GM23338 (cell line): ENCODE measurements around the gene HSPA9. TPM values are rescaled to one million over a fixed set of nuclear protein-coding genes. Genes with fewer than 3 reads are reported as not detected.

Source experiments
- ATAC-seq: fragments of 200-7000 bp; cut with Tn5 transposase; 3 replicates; pipeline ENCODE4 v1.9.1; 2020
- DNase-seq: peaks from one replicate; pipeline ENCODE4 v3.0.0-alpha.2; 2015; ENCODE audit warnings: low spot score
- H2AFZ ChIP-seq: fragments of 200-600 bp; sonication (generic); 2 replicates; pipeline ENCODE4 v1.8.0; 2016; ENCODE audit warnings: antibody characterized with exemption, mild to moderate bottlenecking, moderate library complexity
- H3F3A ChIP-seq: fragments of 200-600 bp; sonication (generic); replicated peaks from 2 replicates; pipeline ENCODE4 v1.8.0; 2017; ENCODE audit warnings: antibody characterized with exemption, mixed run types, low read depth
- H3K27ac ChIP-seq: fragments of 200-600 bp; sonication (generic); 2 replicates; pipeline ENCODE4 v1.6.1; 2016; ENCODE audit warnings: low read depth
- H3K27me3 ChIP-seq: fragments of 200-600 bp; sonication (generic); 2 replicates; pipeline ENCODE4 v1.8.0; 2016; ENCODE audit warnings: mild to moderate bottlenecking, mixed run types, moderate library complexity; ENCODE audit not compliant: insufficient read depth
- H3K36me3 ChIP-seq: fragments of 200-600 bp; sonication (generic); 2 replicates; pipeline ENCODE4 v1.8.0; 2016; ENCODE audit warnings: mild to moderate bottlenecking; ENCODE audit not compliant: insufficient read depth
- H3K4me1 ChIP-seq: fragments of 200-600 bp; sonication (generic); 2 replicates; pipeline ENCODE4 v1.8.0; 2016; ENCODE audit warnings: mild to moderate bottlenecking, moderate library complexity; ENCODE audit not compliant: insufficient read depth
- H3K4me2 ChIP-seq: fragments of 200-600 bp; sonication (generic); 2 replicates; pipeline ENCODE4 v1.7.1; 2017; ENCODE audit warnings: mixed run types
- H3K4me3 ChIP-seq: fragments of 200-600 bp; sonication (generic); 2 replicates; pipeline ENCODE4 v1.6.1; 2016; ENCODE audit warnings: mixed run types
- H3K79me2 ChIP-seq: fragments of 200-600 bp; sonication (generic); replicated peaks from 2 replicates; pipeline ENCODE4 v1.8.0; 2017; ENCODE audit warnings: mild to moderate bottlenecking; ENCODE audit not compliant: insufficient read depth
- H3K9me2 ChIP-seq: fragments of 200-600 bp; sonication (generic); 2 replicates; pipeline ENCODE4 v1.8.0; 2017; ENCODE audit not compliant: insufficient read depth
- H4K20me1 ChIP-seq: fragments of 200-600 bp; sonication (generic); replicated peaks from 2 replicates; pipeline ENCODE4 v1.8.0; 2017; ENCODE audit warnings: mild to moderate bottlenecking; ENCODE audit not compliant: insufficient read depth
- H3K27ac Mint-ChIP-seq: 2 replicates; pipeline ENCODE4 v1.8.0; 2020; ENCODE audit warnings: inconsistent platforms, mild to moderate bottlenecking, moderate library complexity, mixed read lengths
- H3K27me3 Mint-ChIP-seq: 3 replicates; pipeline ENCODE4 v1.8.0; 2022; ENCODE audit warnings: low read depth, mild to moderate bottlenecking, moderate library complexity, mixed read lengths, inconsistent platforms; ENCODE audit not compliant: insufficient read depth, poor library complexity
- H3K36me3 Mint-ChIP-seq: 3 replicates; pipeline ENCODE4 v1.8.0; 2021; ENCODE audit warnings: low read depth, mild to moderate bottlenecking, inconsistent platforms, moderate library complexity, mixed read lengths
- H3K4me1 Mint-ChIP-seq: 3 replicates; pipeline ENCODE4 v1.8.0; 2020; ENCODE audit warnings: mild to moderate bottlenecking, inconsistent platforms, mixed read lengths
- H3K4me3 Mint-ChIP-seq: 3 replicates; pipeline ENCODE4 v1.8.0; 2021; ENCODE audit warnings: moderate library complexity, mild to moderate bottlenecking, inconsistent platforms, mixed read lengths
- H3K9me3 Mint-ChIP-seq: 3 replicates; pipeline ENCODE4 v1.8.0; 2020; ENCODE audit warnings: moderate library complexity, mild to moderate bottlenecking, inconsistent platforms, mixed read lengths
- CREB1 ChIP-seq: fragments of 250-450 bp; sonication (Bioruptor Pico); IDR thresholded peaks from 2 replicates; pipeline ENCODE4 v1.5.0; 2020; ENCODE audit warnings: low read depth, mild to moderate bottlenecking, moderate library complexity
- EZH2 ChIP-seq: fragments of 200-600 bp; sonication (generic); IDR thresholded peaks from one replicate; pipeline ENCODE4 v1.8.0; 2017; ENCODE audit warnings: antibody characterized with exemption, mild to moderate bottlenecking, low read depth; ENCODE audit not compliant: unreplicated experiment
- EZH2phosphoT487 ChIP-seq: fragments of 200-600 bp; sonication (generic); IDR thresholded peaks from one replicate; pipeline ENCODE4 v1.8.1; 2018; ENCODE audit warnings: antibody characterized with exemption; ENCODE audit not compliant: unreplicated experiment
- JUNB ChIP-seq: IDR thresholded peaks from one replicate; pipeline ENCODE4 v1.6.1; 2016; ENCODE audit warnings: antibody characterized with exemption; ENCODE audit not compliant: unreplicated experiment
- NANOG ChIP-seq: IDR thresholded peaks from 2 replicates; pipeline ENCODE4 v1.6.1; 2016; ENCODE audit warnings: antibody characterized with exemption, borderline replicate concordance
- POLR2AphosphoS5 ChIP-seq: IDR thresholded peaks from 2 replicates; pipeline ENCODE4 v1.6.1; 2016; ENCODE audit warnings: antibody characterized with exemption, low read depth
- STAT1 ChIP-seq: IDR thresholded peaks from one replicate; pipeline ENCODE4 v1.6.1; 2016; ENCODE audit warnings: antibody characterized with exemption; ENCODE audit not compliant: unreplicated experiment
- ZNF114 ChIP-seq: fragments of 250-450 bp; sonication (Bioruptor Pico); IDR thresholded peaks from 2 replicates; pipeline ENCODE4 v1.5.0; 2020; ENCODE audit warnings: mild to moderate bottlenecking, moderate library complexity
- ZNF331 ChIP-seq: fragments of 250-450 bp; sonication (Bioruptor Pico); IDR thresholded peaks from 2 replicates; pipeline ENCODE4 v1.5.0; 2020; ENCODE audit warnings: low read depth, mild to moderate bottlenecking, moderate library complexity
- polyA plus RNA-seq: library from polyadenylated mRNA; unstranded; fragments of >200 nt; fragmentation: Nextera tagmentation; extraction: Ambion mirVana; gene quantifications from 2 replicates; pipeline ENCODE4 v1.2.1, GENCODE V29; 2016
- total RNA-seq: library from RNA; depleted of rRNA; stranded (reverse); fragments of >200 nt; shearing (Covaris generic); gene quantifications from 2 replicates; pipeline ENCODE4 v1.2.3, GENCODE V29; 2014
- TF ChIP-seq, protein P1 (sequence below): fragments of 250-450 bp; sonication (Bioruptor Pico); IDR thresholded peaks from 2 replicates; pipeline ENCODE4 v1.5.0; 2020; ENCODE audit warnings: mild to moderate bottlenecking, moderate library complexity
- TF ChIP-seq, protein P2 (sequence below), 2 experiments: fragments of 200-600 bp in 1 of 2; sonication (generic) in 1 of 2; conservative IDR thresholded peaks; 2 replicates each; pipeline versions ENCODE4 v1.5.1 to v1.6.1; 2016 to 2017; ENCODE audit warnings: antibody characterized with exemption in 2 of 2, low read depth in 2 of 2, mild to moderate bottlenecking in 2 of 2, moderate library complexity in 1 of 2
- TF ChIP-seq, protein P3 (sequence below): IDR thresholded peaks from one replicate; pipeline ENCODE4 v1.6.1; 2018; ENCODE audit warnings: antibody characterized with exemption; ENCODE audit not compliant: unreplicated experiment
- TF ChIP-seq, protein P4 (sequence below): IDR thresholded peaks from 2 replicates; pipeline ENCODE4 v1.6.1; 2016; ENCODE audit warnings: antibody characterized with exemption

Gene HSPA9
- total and polyA plus RNA-seq, 2 experiments from 2014 or later = 302 to 751 TPM

DNA sequence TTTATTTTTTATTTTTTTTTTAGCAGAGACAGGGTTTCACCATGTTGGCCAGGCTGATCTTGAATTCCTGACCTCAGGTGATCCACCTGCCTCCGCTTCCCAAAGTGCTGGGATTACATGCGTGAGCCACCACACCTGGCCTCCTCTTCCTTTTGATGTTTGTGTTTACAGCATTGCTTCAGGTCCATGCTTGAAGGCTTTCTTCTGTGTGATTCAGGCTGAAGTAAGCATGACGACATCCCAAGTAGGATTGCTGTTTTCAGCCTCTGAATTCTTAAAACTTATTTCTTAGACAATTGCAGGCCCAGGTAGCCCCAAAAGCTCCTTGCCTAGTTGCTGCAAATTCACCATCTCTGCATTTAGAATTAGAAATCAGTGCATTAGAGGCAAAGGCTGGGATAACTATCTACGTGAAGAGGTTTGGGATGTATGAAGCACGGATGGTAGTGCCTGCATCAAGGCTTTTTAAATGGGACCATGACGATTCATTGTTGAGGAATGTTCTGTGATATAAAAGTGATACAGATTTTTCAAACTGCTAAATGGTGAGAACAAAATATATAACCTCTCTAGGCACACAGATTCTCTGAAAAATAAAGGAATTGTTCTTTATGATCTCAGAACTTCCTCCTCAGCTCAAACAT, 29.2 kb downstream of the HSPA9 start:
- peaks cover 17% of the 10 kb centered on the region for H3K36me3 Mint-ChIP-seq
- H3K9me3 Mint-ChIP-seq = no peaks in the 10 kb centered on the region
- Histone ChIP-seq H4K20me1 (peaks cover 44% of the 10 kb centered on the region), H3K9me2 (no peaks in the 10 kb centered on the region), H3K27me3 (no peaks in the 10 kb centered on the region), H2AFZ (no peak overlapping the region), H3K27ac (peak overlapping the region; percentile 14), H3K4me1 (peaks cover 24% of the 10 kb centered on the region), H3K36me3 (peaks cover 4% of the 10 kb centered on the region; the same call in 1 of the 2 replicates), H3K79me2 (peaks cover 91% of the 10 kb centered on the region), H3K4me2 (no peak overlapping the region), H3K4me3 (no peak overlapping the region), H3F3A (0 out of 2 replicates have a peak, but pooled peaks cover 3% of the 10 kb centered on the region)
- peaks cover 8% of the 10 kb centered on the region for H3K27me3 Mint-ChIP-seq
- peaks cover 19% of the 10 kb centered on the region for H3K4me1 Mint-ChIP-seq
- no peak overlapping the region; the same call in 1 of the 2 replicates for H3K27ac Mint-ChIP-seq
- ATAC-seq (no peak), DNase-seq (no peak)
- peak overlapping the region; percentile 40; the same call in 1 of the 3 replicates for H3K4me3 Mint-ChIP-seq
- TF ChIP-seq, protein P1, sequence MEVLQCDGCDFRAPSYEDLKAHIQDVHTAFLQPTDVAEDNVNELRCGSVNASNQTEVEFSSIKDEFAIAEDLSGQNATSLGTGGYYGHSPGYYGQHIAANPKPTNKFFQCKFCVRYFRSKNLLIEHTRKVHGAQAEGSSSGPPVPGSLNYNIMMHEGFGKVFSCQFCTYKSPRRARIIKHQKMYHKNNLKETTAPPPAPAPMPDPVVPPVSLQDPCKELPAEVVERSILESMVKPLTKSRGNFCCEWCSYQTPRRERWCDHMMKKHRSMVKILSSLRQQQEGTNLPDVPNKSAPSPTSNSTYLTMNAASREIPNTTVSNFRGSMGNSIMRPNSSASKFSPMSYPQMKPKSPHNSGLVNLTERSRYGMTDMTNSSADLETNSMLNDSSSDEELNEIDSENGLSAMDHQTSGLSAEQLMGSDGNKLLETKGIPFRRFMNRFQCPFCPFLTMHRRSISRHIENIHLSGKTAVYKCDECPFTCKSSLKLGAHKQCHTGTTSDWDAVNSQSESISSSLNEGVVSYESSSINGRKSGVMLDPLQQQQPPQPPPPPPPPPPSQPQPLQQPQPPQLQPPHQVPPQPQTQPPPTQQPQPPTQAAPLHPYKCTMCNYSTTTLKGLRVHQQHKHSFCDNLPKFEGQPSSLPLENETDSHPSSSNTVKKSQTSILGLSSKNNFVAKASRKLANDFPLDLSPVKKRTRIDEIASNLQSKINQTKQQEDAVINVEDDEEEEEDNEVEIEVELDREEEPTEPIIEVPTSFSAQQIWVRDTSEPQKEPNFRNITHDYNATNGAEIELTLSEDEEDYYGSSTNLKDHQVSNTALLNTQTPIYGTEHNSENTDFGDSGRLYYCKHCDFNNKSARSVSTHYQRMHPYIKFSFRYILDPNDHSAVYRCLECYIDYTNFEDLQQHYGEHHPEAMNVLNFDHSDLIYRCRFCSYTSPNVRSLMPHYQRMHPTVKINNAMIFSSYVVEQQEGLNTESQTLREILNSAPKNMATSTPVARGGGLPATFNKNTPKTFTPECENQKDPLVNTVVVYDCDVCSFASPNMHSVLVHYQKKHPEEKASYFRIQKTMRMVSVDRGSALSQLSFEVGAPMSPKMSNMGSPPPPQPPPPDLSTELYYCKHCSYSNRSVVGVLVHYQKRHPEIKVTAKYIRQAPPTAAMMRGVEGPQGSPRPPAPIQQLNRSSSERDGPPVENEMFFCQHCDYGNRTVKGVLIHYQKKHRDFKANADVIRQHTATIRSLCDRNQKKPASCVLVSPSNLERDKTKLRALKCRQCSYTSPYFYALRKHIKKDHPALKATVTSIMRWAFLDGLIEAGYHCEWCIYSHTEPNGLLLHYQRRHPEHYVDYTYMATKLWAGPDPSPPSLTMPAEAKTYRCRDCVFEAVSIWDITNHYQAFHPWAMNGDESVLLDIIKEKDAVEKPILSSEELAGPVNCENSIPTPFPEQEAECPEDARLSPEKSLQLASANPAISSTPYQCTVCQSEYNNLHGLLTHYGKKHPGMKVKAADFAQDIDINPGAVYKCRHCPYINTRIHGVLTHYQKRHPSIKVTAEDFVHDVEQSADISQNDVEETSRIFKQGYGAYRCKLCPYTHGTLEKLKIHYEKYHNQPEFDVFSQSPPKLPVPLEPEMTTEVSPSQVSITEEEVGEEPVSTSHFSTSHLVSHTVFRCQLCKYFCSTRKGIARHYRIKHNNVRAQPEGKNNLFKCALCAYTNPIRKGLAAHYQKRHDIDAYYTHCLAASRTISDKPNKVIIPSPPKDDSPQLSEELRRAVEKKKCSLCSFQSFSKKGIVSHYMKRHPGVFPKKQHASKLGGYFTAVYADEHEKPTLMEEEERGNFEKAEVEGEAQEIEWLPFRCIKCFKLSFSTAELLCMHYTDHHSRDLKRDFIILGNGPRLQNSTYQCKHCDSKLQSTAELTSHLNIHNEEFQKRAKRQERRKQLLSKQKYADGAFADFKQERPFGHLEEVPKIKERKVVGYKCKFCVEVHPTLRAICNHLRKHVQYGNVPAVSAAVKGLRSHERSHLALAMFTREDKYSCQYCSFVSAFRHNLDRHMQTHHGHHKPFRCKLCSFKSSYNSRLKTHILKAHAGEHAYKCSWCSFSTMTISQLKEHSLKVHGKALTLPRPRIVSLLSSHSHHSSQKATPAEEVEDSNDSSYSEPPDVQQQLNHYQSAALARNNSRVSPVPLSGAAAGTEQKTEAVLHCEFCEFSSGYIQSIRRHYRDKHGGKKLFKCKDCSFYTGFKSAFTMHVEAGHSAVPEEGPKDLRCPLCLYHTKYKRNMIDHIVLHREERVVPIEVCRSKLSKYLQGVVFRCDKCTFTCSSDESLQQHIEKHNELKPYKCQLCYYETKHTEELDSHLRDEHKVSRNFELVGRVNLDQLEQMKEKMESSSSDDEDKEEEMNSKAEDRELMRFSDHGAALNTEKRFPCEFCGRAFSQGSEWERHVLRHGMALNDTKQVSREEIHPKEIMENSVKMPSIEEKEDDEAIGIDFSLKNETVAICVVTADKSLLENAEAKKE (CRISPR knock-in tag) = no peak
- TF ChIP-seq POLR2AphosphoS5 (no peak), ZNF114 (no peak), JUNB (no peak), NANOG (no peak), EZH2 (no peak), ZNF331 (no peak), EZH2phosphoT487 (no peak), CREB1 (no peak), STAT1 (no peak)
- TF ChIP-seq, protein P2, sequence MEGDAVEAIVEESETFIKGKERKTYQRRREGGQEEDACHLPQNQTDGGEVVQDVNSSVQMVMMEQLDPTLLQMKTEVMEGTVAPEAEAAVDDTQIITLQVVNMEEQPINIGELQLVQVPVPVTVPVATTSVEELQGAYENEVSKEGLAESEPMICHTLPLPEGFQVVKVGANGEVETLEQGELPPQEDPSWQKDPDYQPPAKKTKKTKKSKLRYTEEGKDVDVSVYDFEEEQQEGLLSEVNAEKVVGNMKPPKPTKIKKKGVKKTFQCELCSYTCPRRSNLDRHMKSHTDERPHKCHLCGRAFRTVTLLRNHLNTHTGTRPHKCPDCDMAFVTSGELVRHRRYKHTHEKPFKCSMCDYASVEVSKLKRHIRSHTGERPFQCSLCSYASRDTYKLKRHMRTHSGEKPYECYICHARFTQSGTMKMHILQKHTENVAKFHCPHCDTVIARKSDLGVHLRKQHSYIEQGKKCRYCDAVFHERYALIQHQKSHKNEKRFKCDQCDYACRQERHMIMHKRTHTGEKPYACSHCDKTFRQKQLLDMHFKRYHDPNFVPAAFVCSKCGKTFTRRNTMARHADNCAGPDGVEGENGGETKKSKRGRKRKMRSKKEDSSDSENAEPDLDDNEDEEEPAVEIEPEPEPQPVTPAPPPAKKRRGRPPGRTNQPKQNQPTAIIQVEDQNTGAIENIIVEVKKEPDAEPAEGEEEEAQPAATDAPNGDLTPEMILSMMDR (conservative IDR thresholded peaks at IDR 0.05; ENCODE audit: low read depth in 2 of 2) = no peak
- TF ChIP-seq, protein P3, sequence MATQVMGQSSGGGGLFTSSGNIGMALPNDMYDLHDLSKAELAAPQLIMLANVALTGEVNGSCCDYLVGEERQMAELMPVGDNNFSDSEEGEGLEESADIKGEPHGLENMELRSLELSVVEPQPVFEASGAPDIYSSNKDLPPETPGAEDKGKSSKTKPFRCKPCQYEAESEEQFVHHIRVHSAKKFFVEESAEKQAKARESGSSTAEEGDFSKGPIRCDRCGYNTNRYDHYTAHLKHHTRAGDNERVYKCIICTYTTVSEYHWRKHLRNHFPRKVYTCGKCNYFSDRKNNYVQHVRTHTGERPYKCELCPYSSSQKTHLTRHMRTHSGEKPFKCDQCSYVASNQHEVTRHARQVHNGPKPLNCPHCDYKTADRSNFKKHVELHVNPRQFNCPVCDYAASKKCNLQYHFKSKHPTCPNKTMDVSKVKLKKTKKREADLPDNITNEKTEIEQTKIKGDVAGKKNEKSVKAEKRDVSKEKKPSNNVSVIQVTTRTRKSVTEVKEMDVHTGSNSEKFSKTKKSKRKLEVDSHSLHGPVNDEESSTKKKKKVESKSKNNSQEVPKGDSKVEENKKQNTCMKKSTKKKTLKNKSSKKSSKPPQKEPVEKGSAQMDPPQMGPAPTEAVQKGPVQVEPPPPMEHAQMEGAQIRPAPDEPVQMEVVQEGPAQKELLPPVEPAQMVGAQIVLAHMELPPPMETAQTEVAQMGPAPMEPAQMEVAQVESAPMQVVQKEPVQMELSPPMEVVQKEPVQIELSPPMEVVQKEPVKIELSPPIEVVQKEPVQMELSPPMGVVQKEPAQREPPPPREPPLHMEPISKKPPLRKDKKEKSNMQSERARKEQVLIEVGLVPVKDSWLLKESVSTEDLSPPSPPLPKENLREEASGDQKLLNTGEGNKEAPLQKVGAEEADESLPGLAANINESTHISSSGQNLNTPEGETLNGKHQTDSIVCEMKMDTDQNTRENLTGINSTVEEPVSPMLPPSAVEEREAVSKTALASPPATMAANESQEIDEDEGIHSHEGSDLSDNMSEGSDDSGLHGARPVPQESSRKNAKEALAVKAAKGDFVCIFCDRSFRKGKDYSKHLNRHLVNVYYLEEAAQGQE = no peak
- TF ChIP-seq, protein P4, sequence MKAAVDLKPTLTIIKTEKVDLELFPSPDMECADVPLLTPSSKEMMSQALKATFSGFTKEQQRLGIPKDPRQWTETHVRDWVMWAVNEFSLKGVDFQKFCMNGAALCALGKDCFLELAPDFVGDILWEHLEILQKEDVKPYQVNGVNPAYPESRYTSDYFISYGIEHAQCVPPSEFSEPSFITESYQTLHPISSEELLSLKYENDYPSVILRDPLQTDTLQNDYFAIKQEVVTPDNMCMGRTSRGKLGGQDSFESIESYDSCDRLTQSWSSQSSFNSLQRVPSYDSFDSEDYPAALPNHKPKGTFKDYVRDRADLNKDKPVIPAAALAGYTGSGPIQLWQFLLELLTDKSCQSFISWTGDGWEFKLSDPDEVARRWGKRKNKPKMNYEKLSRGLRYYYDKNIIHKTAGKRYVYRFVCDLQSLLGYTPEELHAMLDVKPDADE = no peak
